ENCODE results near the gene PRDM15.

Gene PRDM15

GRCh38 chr21:41894922-41895557 lies 15.9 kb upstream of the PRDM15 start:
- DNase-seq (ENCODE audit: low read depth), result peak; percentile 89
- no peak overlapping the region for H3K4me3 ChIP-seq (ENCODE audit: low read length)
- TF ChIP-seq CTCF (conservative IDR thresholded peaks at IDR 0.05; ENCODE audit: low read depth, low read length), result no peak

DNA sequence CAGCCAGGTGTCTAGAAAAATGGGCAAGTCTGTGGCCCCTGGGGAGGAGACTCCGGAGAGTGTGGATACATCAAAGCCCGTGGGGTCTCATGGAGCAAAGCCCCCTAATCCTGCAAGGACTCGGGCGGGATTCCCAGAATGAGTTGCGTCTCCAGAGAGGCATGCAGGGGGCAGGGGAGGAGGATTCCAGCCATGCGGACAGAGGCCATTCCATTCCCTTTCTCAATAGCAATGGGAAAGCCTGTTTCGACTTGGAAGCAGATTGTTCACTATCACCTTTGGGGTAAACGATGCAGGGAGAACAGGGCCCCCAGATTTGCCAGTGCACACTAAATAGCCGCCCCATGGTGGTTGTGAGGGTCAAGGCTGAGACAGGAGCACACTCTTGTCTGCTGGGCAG lies 15.4 kb upstream of the PRDM15 start:
- TF ChIP-seq CTCF (conservative IDR thresholded peaks at IDR 0.05; ENCODE audit: low read depth, low read length), result no peak
- no peak for DNase-seq (ENCODE audit: low read depth)
- no peak overlapping the region for H3K4me3 ChIP-seq (ENCODE audit: low read length)

DNA sequence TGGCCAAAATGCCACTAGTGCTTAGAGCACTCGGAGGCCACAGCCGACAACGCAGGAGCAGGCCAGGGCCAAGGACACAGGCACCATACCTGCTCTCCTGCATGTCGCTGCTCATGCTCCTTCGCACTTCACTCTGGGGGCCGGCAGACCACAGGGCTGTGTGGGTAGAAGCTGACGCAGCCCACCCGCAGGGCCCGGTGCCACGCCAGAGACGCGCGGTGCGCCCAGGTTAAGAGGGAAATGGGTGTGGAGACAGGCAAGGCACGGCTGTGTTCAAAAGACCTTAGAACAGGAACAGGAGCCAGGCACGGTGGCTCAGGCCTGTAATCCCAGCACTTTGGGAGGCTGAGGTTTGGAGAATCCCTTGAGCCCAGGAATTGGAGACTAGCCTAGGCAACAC lies 13.6 kb upstream of the PRDM15 start:
- no peak for DNase-seq (ENCODE audit: low read depth)
- no peak overlapping the region for H3K4me3 ChIP-seq (ENCODE audit: low read length)
- TF ChIP-seq CTCF (conservative IDR thresholded peaks at IDR 0.05; ENCODE audit: low read depth, low read length), result no peak

- TF ChIP-seq CTCF (conservative IDR thresholded peaks at IDR 0.05; ENCODE audit: low read depth, low read length), result no peak
- DNase-seq (ENCODE audit: low read depth), result no peak
- H3K4me3 ChIP-seq (ENCODE audit: low read length), result no peak overlapping the region
Observed at GRCh38 chr21:41891132-41891531, 12.0 kb upstream of the PRDM15 start.

DNA sequence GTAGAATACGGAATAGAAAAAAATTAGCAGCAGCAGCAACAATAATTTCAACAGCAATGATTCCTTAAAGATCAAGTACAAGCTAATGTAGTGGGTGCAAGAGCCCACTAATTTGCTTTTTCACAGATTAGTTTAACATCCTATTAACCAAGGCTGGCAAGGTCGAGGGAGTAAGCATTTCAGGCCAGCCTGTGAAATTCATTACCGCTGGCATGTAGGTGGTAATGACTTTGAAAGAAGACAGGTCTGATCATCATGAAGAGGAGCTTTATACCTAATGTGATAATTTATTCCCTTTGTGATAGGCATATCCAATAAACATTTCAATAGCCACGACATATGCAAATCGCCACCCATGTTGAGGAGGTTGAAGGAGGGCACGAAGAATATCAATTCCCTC lies 11.2 kb upstream of the PRDM15 start:
- DNase-seq (ENCODE audit: low read depth), result no peak
- TF ChIP-seq CTCF (conservative IDR thresholded peaks at IDR 0.05; ENCODE audit: low read depth, low read length), result no peak
- no peak overlapping the region for H3K4me3 ChIP-seq (ENCODE audit: low read length)

DNA sequence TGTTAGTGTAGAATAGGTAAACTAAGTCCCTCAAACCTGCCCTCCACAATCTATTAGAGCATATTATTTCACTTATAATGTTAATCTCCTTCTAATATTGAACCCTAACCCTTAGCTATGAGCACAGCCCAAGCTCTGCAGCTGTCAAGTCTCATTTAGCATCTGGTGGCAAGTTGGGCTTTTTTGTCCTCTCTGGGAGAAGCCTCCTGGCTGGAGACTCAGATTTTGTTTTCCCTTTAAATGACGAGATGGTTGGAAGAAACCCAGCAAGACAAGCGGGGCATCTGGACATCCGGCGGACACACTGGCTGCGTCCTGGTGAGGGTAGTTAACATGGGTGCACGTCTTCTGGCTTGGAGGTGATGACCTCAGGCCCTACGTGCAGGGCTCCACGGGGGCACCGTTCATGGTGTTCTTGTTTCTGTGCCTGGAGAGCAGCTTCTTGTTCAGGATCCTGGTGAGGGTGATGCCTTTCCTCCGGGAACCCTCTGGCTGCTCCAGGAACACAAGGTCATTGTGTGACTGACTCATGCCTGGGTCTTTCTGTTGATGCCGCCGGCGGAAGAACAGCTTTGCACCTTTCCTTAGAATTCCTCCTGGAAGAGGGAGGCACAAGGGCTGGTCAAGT lies 9.7 kb upstream of the PRDM15 start:
- TF ChIP-seq CTCF (conservative IDR thresholded peaks at IDR 0.05; ENCODE audit: low read depth, low read length), result no peak
- no peak overlapping the region for H3K4me3 ChIP-seq (ENCODE audit: low read length)
- DNase-seq (ENCODE audit: low read depth), result no peak

DNA sequence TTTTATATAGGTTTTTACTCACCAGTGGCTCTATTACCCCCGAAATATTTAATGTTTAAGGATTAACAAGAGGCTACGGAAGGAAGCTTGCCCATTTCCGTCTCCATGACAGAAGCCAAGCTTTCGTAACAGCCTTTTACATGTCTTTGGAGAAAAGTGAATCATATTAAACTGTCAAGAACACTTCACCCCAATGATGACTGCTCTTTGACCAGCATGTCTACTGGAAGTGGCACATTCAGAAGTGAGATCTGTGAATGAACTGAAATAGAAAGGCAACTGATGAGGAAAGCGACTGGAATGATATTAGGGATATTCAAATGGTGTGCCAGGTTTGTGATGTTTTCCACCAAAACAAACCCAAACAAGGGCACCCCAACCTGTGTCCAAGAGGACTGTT lies 8.5 kb upstream of the PRDM15 start:
- DNase-seq (ENCODE audit: low read depth), result no peak
- no peak for TF ChIP-seq CTCF (conservative IDR thresholded peaks at IDR 0.05; ENCODE audit: low read depth, low read length)
- no peak overlapping the region for H3K4me3 ChIP-seq (ENCODE audit: low read length)

All from retinal pigment epithelial cell (primary cell).